ENCODE data around the gene SIRPB2. TPM values are rescaled to one million over a fixed set of nuclear protein-coding genes. Genes with fewer than 3 reads are reported as not detected.

The SIRPB2 gene
- total RNA-seq, 2 donors from 2014 or later = 0.74 to 3.0 TPM

GRCh38 chr20:1477896-1478490, 13.2 kb downstream of the SIRPB2 start:
- H3K9me3 ChIP-seq = no peaks in the 10 kb centered on the region
- intact Hi-C loops (cut with DNase I) = no loop called here
- no peaks in the 10 kb centered on the region for H3K4me1 ChIP-seq
- no peaks in the 10 kb centered on the region for H3K36me3 ChIP-seq
- H3K27me3 ChIP-seq = no peaks in the 10 kb centered on the region
- DNase-seq = no peak
- H3K9ac ChIP-seq (ENCODE audit: low read depth in 2 of 2, low read length in 2 of 2) = no peak overlapping the region
- TF ChIP-seq CTCF (IDR thresholded peaks at IDR 0.05) = no peak
- H3K27ac ChIP-seq = no peak overlapping the region
- H3K4me3 ChIP-seq = no peak overlapping the region

DNA sequence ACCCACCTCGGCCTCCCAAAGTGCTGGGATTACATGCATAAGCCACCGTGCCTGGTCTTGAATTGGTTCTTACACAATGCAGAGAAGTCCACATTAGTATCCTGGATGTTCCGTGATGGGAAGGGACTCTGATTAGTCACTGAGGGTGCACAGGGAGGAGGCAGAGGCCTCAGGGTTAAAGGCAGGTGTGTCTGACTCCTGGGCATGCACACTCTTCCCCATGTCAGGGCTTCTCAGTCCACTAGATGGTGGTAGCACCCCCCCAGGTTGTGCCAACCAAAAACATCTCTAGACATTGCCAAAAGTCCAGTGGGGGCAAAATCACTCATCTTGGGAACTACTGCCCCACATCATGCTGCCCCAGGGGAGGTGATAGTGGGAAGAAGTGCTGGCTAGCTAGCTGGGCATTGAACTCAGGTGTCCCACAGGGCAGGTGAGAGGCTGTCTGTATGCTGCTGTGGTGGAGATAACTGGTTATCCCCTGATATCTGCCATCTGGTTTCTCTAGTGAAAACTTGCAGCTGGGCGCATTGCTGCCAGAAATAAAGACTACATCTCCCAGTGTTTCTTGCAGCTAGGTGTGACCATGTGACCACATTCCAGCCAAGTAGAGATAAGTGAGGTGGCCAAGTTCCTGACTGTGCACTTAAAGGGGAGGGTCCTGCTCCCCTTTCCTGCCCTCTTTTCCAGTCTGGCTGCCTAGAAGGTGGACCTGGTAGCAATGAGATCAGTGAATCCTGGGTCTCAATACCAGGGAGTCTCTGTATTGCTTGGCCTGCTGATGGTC, 16.2 kb downstream of the SIRPB2 start:
- TF ChIP-seq CTCF (IDR thresholded peaks at IDR 0.05) = no peak
- Histone ChIP-seq H3K4me3 (no peak overlapping the region), H3K4me1 (peaks cover 5% of the 10 kb centered on the region), H3K27me3 (no peaks in the 10 kb centered on the region), H3K9me3 (no peaks in the 10 kb centered on the region), H3K9ac (ENCODE audit: low read depth in 2 of 2, low read length in 2 of 2) (no peak overlapping the region), H3K27ac (no peak overlapping the region), H3K36me3 (no peaks in the 10 kb centered on the region)
- intact Hi-C loops (cut with DNase I) = no loop called here
- no peak for DNase-seq

DNA sequence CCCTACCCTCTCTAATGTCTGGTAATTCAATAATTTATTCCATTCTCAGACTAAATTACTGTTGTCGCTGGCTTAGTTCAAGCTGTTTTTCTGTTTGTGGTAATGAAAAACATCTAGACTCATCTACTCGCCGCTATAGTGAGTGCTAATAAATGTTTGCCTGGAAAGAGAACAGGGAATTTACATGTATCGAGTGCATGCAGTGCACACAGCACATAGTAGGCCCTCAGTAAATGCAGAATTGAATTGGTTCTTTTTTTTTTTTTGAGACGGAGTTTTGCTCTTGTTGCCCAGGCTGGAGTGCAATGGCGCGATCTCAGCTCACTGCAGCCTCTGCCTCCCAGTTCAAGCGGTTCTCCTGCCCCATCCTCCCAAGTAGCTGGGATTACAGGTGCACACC, 16.9 kb downstream of the SIRPB2 start:
- no peaks in the 10 kb centered on the region for H3K27me3 ChIP-seq
- intact Hi-C loops (cut with DNase I) = no loop called here
- DNase-seq = no peak
- no peak overlapping the region for H3K27ac ChIP-seq
- H3K36me3 ChIP-seq = no peaks in the 10 kb centered on the region
- H3K9me3 ChIP-seq = no peaks in the 10 kb centered on the region
- H3K9ac ChIP-seq (ENCODE audit: low read depth in 2 of 2, low read length in 2 of 2) = no peak overlapping the region
- H3K4me3 ChIP-seq = no peak overlapping the region
- H3K4me1 ChIP-seq = peaks cover 8% of the 10 kb centered on the region
- no peak for TF ChIP-seq CTCF (IDR thresholded peaks at IDR 0.05)

- H3K9me3 ChIP-seq = no peaks in the 10 kb centered on the region
- no peaks in the 10 kb centered on the region for H3K27me3 ChIP-seq
- H3K27ac ChIP-seq = no peak overlapping the region
- no peak overlapping the region for H3K9ac ChIP-seq (ENCODE audit: low read depth in 2 of 2, low read length in 2 of 2)
- intact Hi-C loops (cut with DNase I) = no loop called here
- H3K4me3 ChIP-seq = no peak overlapping the region
- TF ChIP-seq CTCF (IDR thresholded peaks at IDR 0.05) = no peak
- DNase-seq = no peak
- H3K36me3 ChIP-seq = no peaks in the 10 kb centered on the region
- H3K4me1 ChIP-seq = peaks cover 8% of the 10 kb centered on the region
Measured at GRCh38 chr20:1473246-1474220, 17.7 kb downstream of the SIRPB2 start.

GRCh38 chr20:1472556-1473245, 18.5 kb downstream of the SIRPB2 start:
- DNase-seq = no peak
- no peaks in the 10 kb centered on the region for H3K36me3 ChIP-seq
- H3K9me3 ChIP-seq = no peaks in the 10 kb centered on the region
- intact Hi-C loops (cut with DNase I) = no loop called here
- no peaks in the 10 kb centered on the region for H3K27me3 ChIP-seq
- H3K4me3 ChIP-seq = no peak overlapping the region
- no peak for TF ChIP-seq CTCF (IDR thresholded peaks at IDR 0.05)
- no peak overlapping the region for H3K9ac ChIP-seq (ENCODE audit: low read depth in 2 of 2, low read length in 2 of 2)
- H3K27ac ChIP-seq = no peak overlapping the region
- H3K4me1 ChIP-seq = peaks cover 8% of the 10 kb centered on the region

Measured in colonic mucosa (tissue), 4 donors.